T-helper 2 cell treated with Interferon-gamma antibody and Interleukin-4, amounts not matched to agents 100 ng/mL and 5 ng/mL, for 36 hours (primary cell): ENCODE measurements around the gene SWAP70. TPM values are rescaled to one million over a fixed set of nuclear protein-coding genes. Genes with fewer than 3 reads are reported as not detected.
"Not testable (repeated sequence)": the region's sequence is repeated elsewhere in the genome, so short reads cannot be mapped to it uniquely, and the experiment has no call there.

Source experiments
- intact Hi-C: fragments of 100-400 bp; cut with micrococcal nuclease; formaldehyde crosslinking; loops from one replicate; pipeline ENCODE4 v1.15.1; 2023
- total RNA-seq: library from RNA; stranded (reverse); gene quantifications from 2 replicates; pipeline ENCODE4 v1.2.3, GENCODE V29; 2022

The SWAP70 gene
- total RNA-seq, 1 donor from 2014 or later = 7.1 TPM

DNA sequence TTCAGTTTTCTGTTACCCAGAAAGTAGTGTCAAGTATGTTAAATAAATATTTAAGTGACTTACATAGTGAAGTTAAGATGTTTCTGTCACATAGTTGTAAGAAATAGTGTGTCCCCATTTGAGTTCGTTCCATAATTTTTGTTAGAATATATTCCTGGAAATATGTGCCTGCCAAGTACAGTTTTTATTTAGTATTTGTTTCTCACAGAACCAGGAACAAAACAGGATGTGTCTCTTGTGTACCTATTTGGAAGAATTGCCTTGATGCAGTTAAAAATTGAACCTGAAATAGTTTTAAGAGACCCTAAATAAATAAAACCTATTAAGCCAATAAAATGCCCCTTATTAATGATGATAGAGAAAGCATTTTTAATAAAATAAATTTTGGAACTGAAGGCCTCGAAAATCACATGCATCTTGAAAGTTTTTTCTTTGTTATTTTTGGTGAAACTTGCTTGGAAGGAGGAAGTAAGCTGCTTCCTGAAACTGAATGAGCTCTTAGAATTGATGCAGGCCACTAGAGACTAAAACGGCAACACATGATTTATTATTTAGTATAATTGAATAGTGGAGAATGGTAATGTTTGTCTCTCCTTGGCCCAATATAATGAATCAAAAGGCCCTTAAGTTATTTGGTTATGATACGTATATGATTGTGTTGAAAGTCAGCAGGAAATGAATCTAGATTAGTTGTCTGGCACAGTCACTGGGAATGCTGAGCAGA, 55.9 kb downstream of the SWAP70 start:
- intact Hi-C loops = no loop called here

DNA sequence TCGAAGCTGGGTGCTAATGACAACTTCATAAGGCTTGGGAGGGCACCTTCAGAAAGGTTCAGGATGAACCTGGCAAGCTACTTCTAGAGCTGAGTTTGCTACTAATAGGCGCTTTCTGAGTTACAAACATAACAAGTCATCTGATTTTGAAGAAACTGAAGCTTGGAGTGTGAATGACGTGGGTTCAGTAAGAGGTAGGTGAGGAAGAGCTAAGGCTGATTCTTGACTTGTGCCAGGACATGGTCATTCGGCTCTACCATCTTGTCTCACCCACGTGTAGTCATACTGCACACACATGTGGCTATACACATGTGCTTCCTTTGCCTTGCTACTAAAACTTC, 56.4 kb downstream of the SWAP70 start:
- intact Hi-C loops = no loop called here

DNA sequence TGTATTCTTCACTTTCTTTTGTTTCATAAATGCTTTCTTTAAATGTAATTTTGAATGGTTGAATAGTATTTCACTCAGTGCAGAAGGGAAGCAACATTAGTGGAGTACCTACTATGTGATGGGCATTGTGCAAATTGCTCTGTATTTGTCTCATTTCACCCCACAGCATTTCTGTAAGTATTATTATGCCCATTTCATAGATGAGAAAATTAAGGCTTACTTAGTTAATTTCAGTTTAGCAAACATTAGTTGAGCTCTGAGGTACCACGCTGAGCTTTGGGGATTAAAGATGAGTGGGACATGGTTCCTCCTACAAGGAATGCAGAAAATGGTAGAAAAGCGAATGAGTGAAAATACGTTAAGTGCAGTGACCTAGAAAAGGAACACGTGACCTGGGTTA, 58.1 kb downstream of the SWAP70 start:
- intact Hi-C loops = no loop called here

- intact Hi-C loops = no loop called here
Observed at GRCh38 chr11:9722893-9723292, 59.0 kb downstream of the SWAP70 start.

GRCh38 chr11:9726321-9727022, 62.6 kb downstream of the SWAP70 start:
- intact Hi-C loops = no loop called here

GRCh38 chr11:9728058-9728457, 64.2 kb downstream of the SWAP70 start:
- intact Hi-C loops = no loop called here

- intact Hi-C loops = no loop called here
Observed at GRCh38 chr11:9731256-9731655, 67.4 kb downstream of the SWAP70 start.

GRCh38 chr11:9732453-9732852, 68.6 kb downstream of the SWAP70 start:
- intact Hi-C loops = no loop called here

DNA sequence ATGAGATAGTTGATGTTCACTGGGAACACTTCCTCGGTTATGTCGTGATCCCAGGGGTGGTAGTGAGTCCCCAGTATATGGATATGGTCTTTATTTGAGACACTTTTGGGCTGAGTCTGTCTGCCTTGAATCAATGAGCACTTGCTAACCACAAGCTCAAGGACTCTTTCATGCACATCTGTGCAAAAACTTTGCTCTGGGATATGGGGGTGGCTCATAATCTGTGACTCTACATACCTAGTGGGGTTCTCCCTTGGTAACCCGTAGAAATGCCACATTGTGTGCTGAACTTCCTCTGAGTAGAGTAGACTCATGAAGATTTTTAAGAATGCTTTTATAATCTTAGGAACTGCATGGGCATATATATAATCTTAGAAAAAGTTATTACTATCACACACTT, 69.3 kb downstream of the SWAP70 start:
- intact Hi-C loops = no loop called here

DNA sequence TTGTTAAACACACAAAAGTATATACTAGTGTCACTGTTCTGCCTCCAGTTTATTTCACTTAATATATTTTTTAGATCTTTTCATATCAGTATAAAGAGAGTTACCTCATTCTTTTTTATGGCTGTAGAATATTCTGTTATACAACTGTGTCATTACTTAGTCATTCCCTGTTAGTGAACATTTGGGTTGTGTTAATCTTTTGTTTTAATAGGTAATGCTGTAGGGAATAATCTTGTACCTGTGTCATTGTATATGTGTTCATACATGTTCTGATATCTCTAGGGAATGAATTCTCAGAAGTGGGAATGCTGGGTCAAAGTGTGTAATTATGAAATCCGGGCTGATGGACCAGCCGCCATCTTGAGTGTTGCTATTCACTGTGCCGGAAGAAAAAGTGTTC, 71.4 kb downstream of the SWAP70 start:
- intact Hi-C loops = no loop called here

- intact Hi-C loops = no loop called here
Observed at GRCh38 chr11:9735919-9736318, 72.0 kb downstream of the SWAP70 start.

GRCh38 chr11:9736365-9736764, 72.5 kb downstream of the SWAP70 start:
- intact Hi-C loops = no loop called here

GRCh38 chr11:9738116-9738515, 74.2 kb downstream of the SWAP70 start:
- intact Hi-C loops = no loop called here

DNA sequence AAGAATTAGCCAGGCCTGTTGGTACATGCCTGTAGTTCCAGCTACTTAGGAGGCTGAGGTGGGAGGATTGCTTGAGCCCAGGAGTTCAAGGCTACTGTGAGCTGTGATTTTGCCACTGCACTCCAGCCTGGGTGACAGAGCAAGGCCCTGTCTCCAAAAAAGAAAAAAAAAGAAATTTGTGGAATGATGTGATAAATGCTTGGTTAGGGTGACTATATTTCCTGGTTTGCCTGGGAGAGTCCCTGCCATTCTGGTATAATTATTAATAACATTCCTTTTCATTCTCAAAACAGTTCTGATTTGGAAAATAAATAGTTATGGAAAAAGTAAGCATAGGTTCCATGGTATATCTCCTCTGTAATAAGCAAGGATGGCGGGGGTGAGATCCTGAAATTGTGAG, 74.8 kb downstream of the SWAP70 start:
- intact Hi-C loops = no loop called here

- intact Hi-C loops = no loop called here
Observed at GRCh38 chr11:9739123-9739900, 75.4 kb downstream of the SWAP70 start.

GRCh38 chr11:9740202-9740883, 76.5 kb downstream of the SWAP70 start:
- intact Hi-C loops = no loop called here

DNA sequence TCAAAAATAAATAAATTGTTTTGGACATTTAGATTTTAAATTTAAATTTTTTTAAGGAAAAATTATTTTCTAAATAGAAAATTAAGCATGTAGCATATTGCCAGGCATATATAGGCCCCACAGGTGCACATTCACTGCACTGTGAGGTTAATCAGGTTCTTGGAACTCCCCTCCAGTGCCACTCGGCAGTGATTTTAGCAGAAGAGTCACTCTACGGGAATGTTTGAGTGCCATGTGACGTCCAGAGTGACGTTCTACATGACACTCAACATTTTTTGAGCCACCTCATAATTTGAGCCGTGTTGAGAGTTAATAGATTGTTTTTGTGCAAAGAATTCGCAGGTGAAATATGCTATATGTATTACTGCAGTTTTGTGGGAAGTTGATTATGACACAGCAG, 77.4 kb downstream of the SWAP70 start:
- intact Hi-C loops = no loop called here

DNA sequence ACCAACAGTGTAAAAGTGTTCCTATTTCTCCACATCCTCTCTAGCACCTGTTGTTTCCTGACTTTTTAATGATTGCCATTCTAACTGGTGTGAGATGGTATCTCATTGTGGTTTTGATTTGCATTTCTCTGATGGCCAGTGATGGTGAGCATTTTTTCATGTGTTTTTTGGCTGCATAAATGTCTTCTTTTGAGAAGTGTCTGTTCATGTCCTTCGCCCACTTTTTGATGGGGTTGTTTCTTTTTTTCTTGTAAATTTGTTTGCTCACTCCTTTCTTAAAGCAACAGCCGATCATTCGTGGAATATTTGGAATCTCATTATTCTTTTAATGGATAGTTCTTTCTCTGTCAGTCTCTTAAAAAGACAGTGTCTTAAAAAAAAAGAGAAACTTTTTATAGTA, 79.6 kb downstream of the SWAP70 start:
- intact Hi-C loops = not testable (repeated sequence)

DNA sequence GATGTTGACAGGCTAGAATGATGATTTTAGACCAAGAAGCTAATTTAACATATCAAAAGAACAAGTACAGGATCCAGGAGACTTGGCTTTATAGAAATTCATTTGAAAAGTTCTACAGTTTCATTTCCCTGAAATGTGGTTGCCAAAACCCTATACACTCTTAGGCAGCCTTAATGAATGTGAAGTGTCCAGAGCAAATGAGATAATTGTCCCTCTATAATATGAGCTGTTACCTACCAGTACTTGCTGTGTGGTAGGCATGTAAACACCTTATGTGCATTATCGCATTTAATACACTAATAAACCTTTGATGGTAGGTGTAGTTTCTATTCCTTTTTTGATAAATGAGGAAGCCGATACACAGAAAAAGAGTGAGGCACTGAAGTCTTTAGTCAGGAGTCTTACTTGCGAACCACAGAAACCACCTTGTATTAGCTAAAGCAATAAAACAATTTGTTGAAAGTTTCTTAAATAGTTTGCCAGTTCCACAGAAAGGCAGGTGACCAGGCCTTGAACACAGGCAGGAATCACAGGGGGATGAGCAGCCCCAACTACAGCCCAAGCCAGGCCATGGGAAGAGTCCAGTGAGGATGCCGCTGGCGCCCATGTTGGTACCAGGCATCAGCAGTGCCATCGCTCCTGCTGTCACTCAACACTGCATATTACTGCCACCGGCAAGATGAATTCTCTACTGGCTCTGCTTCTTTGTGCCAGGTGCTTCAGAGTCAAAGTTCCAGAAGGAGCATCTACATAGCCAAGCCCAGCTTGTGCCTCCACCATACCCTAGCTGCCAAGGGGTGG, 81.7 kb downstream of the SWAP70 start:
- intact Hi-C loops = no loop called here

GRCh38 chr11:9747229-9747628, 83.4 kb downstream of the SWAP70 start:
- intact Hi-C loops = no loop called here

DNA sequence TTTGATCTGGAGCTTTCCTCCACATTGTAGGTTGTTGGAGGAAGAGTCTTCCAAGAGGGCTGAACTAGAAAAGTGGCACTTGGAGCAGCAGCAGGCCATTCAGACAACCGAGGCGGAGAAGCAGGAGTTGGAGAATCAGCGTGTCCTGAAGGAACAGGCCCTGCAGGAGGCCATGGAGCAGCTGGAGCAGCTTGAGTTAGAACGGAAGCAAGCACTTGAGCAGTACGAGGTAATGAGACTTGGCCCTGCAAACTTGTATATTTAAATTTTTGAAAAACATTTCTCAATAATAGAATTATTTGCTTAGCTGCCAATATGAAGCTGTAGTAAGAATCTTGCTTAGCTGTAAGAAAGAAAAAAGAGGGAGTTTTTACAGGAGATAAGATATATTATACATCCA, 84.0 kb downstream of the SWAP70 start:
- intact Hi-C loops = loop anchor here (1.0 kb wide), 2 partner anchors 134 to 213 kb away; no protein-coding TSS in a partner anchor
